ENCODE measurements around the gene MAPK6.
"Not testable (repeated sequence)": the region's sequence is repeated elsewhere in the genome, so short reads cannot be mapped to it uniquely, and the experiment has no call there.

MAPK6 gene

GRCh38 chr15:52090193-52090592 lies 71.2 kb downstream of the MAPK6 start:
- TF ChIP-seq CTCF (conservative IDR thresholded peaks at IDR 0.05; ENCODE audit: control insufficient read depth, insufficient read depth, low read depth, low read length) = no peak
- DNase-seq (ENCODE audit: low read depth) = no peak
- no peak overlapping the region for H3K4me3 ChIP-seq (ENCODE audit: control insufficient read depth, low read depth, low read length)

GRCh38 chr15:52093167-52093538 lies 74.1 kb downstream of the MAPK6 start:
- TF ChIP-seq CTCF (conservative IDR thresholded peaks at IDR 0.05; ENCODE audit: control insufficient read depth, insufficient read depth, low read depth, low read length) = no peak
- DNase-seq (ENCODE audit: low read depth) = no peak
- H3K4me3 ChIP-seq (ENCODE audit: control insufficient read depth, low read depth, low read length) = no peak overlapping the region

DNA sequence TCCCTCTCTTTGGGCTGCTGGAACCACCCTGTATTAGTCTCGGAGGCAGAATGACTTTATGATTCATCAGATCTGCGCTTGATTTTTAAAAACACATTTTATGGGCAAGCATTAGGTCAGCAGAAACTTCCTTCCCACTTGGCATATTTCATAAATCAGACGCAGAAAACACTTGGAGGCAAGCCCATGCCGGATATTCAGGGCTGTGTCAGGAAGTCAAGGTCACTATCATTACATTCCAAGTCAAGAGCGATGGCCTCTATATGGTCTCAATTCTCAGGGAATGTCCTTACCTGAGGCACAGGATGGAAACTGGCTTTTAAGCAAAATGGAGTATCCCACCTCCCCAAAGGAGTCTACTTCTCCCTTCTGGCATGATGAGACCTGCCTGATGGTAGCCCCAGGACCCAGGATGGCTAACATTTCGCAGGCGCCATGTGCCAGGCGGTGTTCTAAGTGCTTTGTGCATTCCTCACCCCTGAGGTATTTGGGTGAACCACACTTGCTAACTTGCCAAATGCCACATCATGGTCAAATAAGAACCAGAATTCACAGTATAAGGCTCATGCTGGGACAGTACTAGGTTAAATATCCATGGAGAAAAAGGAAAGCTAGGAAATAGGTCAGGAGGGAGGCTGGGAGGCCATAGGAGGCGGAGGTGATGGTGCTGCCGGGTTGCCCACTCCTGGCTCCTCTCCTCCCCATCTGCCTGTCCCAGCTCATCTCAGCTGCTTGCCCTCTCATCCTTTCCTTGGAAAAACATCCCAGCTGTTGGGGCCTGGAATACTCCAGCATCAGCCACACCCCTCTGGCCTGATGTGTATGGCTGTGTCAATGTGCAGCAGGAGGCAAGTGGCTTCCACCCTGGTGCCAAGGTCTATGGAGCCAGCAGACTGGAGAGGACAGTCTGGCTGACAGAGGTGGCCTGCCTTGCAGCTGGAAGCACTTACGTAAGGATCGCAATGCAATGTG lies 74.8 kb downstream of the MAPK6 start:
- TF ChIP-seq CTCF (conservative IDR thresholded peaks at IDR 0.05; ENCODE audit: control insufficient read depth, insufficient read depth, low read depth, low read length) = no peak
- H3K4me3 ChIP-seq (ENCODE audit: control insufficient read depth, low read depth, low read length) = no peak overlapping the region
- DNase-seq (ENCODE audit: low read depth) = peak; percentile 98

DNA sequence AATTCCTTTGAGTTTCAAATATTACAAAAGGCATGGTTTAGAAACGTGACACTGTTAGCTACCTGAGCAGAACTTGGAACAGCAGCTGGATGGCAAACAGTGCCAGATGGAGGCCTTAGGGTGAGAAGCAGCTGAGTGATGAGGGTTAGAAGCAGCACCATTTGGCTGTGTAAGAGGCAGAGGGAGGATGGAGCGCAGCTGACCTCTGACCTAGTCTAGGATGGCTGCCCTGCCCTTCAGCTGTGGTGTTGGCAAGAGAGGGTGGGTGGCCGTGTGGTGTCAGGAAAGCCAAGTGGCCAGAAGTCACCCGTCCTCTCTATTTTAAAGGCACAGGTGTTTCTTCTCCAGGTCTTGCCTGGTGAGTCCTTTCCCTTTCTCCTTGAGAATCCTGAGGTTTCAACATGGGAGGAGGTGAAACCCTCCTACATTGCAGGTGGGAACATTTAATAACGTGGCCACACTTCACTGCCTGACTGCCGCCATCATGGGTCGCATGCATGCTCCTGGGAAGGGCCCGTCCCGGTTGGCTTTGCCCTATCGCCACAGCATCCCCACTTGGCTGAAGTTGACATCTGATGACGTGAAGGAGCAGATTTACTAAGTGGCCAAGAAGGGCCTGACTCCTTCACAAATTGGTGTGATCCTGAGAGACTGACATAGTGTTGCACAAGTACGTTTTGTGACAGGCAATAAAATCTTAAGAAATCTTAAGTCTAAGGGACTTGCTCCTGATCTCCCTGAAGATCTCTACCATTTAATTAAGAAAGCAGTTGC lies 76.0 kb downstream of the MAPK6 start:
- no peak for DNase-seq (ENCODE audit: low read depth)
- TF ChIP-seq CTCF (conservative IDR thresholded peaks at IDR 0.05; ENCODE audit: control insufficient read depth, insufficient read depth, low read depth, low read length) = no peak
- no peak overlapping the region for H3K4me3 ChIP-seq (ENCODE audit: control insufficient read depth, low read depth, low read length)

DNA sequence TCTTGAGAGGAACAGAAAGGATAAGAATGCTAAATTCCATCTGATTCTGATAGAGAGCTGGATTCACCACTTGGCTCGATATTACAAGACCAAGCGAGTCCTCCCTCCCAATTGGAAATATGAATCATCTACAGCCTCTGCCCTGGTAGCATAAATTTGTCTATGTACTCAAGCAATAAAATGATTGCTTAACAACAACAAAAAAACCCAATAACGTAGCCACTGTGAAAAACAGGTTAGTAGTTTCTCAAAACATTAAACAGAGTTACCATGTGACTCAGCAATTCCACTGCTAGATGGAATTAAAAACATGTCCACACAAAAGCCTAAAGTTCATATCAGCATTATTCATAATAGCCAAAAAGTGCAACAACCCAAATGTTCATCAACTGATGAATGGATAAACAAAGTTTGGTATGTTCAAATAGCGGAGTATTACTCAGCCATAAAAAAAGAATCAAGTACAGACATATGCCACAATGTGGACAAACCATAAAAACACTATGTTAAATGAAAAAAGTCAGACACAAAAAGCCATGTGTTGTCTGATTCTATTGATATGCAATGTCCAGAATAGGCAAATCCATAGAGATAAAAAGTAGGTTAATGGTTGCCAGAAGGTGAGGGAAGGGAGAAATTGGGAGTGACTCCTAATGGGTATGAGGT lies 76.7 kb downstream of the MAPK6 start:
- H3K4me3 ChIP-seq (ENCODE audit: control insufficient read depth, low read depth, low read length) = no peak overlapping the region
- DNase-seq (ENCODE audit: low read depth) = peak; percentile 99
- TF ChIP-seq CTCF (conservative IDR thresholded peaks at IDR 0.05; ENCODE audit: control insufficient read depth, insufficient read depth, low read depth, low read length) = no peak

DNA sequence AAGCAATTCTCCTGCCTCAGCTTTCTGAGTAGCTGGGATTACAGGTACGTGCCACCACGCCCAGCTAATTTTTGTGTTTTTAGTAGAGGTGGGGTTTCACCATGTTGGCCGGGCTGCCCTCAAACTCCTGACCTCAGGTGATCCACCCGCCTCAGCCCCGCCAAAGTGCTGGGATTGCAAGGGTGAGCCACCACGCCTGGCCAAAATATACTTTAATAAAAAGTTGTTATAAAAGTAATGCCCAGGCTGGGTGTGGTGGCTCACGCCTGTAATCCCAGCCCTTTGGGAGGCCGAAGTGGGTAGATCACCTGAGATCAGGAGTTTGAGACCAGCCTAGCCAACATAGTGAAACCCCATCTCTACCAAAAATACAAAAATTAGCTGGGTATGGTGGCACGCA lies 77.5 kb downstream of the MAPK6 start:
- not testable (repeated sequence) for DNase-seq (ENCODE audit: low read depth)

More for the DNA sequence above, 77.5 kb downstream of the MAPK6 start:
- not testable (repeated sequence) for H3K4me3 ChIP-seq (ENCODE audit: control insufficient read depth, low read depth, low read length)
